PFSK-1 (cell line): ENCODE results near the gene SETMAR.

Experiments
- POLR2AphosphoS5 ChIP-seq: IDR thresholded peaks from 2 replicates; pipeline ENCODE4 v1.6.1; 2012; ENCODE audit warnings: low read depth, mild to moderate bottlenecking, control low read depth, low read length, moderate library complexity
- TAF1 ChIP-seq: IDR thresholded peaks from 2 replicates; pipeline ENCODE4 v1.6.1; 2012; ENCODE audit warnings: low read length, control low read depth, borderline replicate concordance; ENCODE audit not compliant: insufficient read depth

GRCh38 chr3:4355401-4356219, 52.4 kb downstream of the SETMAR start:
- TF ChIP-seq POLR2AphosphoS5 (no peak), TAF1 (no peak)
